ENCODE data around the gene DNAH1.

DNAH1 gene

GRCh38 chr3:52415800-52416199, 99.7 kb downstream of the DNAH1 start:
- no peaks in the 10 kb centered on the region for H3K9me2 ChIP-seq (replicated peaks; ENCODE audit: insufficient read depth, low read length)
- H3K4me3 ChIP-seq (ENCODE audit: insufficient read depth, low read length, poor library complexity, severe bottlenecking) = no peak overlapping the region
- no peaks in the 10 kb centered on the region for H3K9me3 ChIP-seq (ENCODE audit: insufficient read depth, low read length)
- no peak for TF ChIP-seq EZH2phosphoT487 (conservative IDR thresholded peaks at IDR 0.05; ENCODE audit: low read length)
- TF ChIP-seq, protein P1, sequence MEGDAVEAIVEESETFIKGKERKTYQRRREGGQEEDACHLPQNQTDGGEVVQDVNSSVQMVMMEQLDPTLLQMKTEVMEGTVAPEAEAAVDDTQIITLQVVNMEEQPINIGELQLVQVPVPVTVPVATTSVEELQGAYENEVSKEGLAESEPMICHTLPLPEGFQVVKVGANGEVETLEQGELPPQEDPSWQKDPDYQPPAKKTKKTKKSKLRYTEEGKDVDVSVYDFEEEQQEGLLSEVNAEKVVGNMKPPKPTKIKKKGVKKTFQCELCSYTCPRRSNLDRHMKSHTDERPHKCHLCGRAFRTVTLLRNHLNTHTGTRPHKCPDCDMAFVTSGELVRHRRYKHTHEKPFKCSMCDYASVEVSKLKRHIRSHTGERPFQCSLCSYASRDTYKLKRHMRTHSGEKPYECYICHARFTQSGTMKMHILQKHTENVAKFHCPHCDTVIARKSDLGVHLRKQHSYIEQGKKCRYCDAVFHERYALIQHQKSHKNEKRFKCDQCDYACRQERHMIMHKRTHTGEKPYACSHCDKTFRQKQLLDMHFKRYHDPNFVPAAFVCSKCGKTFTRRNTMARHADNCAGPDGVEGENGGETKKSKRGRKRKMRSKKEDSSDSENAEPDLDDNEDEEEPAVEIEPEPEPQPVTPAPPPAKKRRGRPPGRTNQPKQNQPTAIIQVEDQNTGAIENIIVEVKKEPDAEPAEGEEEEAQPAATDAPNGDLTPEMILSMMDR (IDR thresholded peaks at IDR 0.05; ENCODE audit: insufficient read depth, low read length, poor library complexity, severe bottlenecking) = no peak
- no peak overlapping the region for H2AFZ ChIP-seq (ENCODE audit: low read depth, low read length, severe bottlenecking)
- no peak overlapping the region for H3K27ac ChIP-seq (ENCODE audit: low read depth, low read length)
- H3K79me2 ChIP-seq (ENCODE audit: insufficient read depth, low read length) = no peaks in the 10 kb centered on the region
- H3K4me2 ChIP-seq (ENCODE audit: low read depth, low read length, poor library complexity, severe bottlenecking) = no peak overlapping the region
- 0 out of 2 replicates have a peak, but pooled peaks cover 14% of the 10 kb centered on the region for H3F3A ChIP-seq (ENCODE audit: insufficient read depth)
- no peaks in the 10 kb centered on the region for H4K20me1 ChIP-seq (ENCODE audit: low read depth, low read length)
- H3K9ac ChIP-seq (ENCODE audit: low read length) = no peak overlapping the region
- no peaks in the 10 kb centered on the region for H3K27me3 ChIP-seq (ENCODE audit: low read length)
- peaks cover 4% of the 10 kb centered on the region; the same call in 1 of the 2 replicates for H3K36me3 ChIP-seq (ENCODE audit: low read length)

- H3K79me2 ChIP-seq (ENCODE audit: insufficient read depth, low read length) = no peaks in the 10 kb centered on the region
- H3K9ac ChIP-seq (ENCODE audit: low read length) = no peak overlapping the region
- H3K27ac ChIP-seq (ENCODE audit: low read depth, low read length) = no peak overlapping the region
- H3K9me3 ChIP-seq (ENCODE audit: insufficient read depth, low read length) = no peaks in the 10 kb centered on the region
- no peak overlapping the region for H3K4me2 ChIP-seq (ENCODE audit: low read depth, low read length, poor library complexity, severe bottlenecking)
- no peaks in the 10 kb centered on the region for H3K27me3 ChIP-seq (ENCODE audit: low read length)
- no peaks in the 10 kb centered on the region for H3K9me2 ChIP-seq (replicated peaks; ENCODE audit: insufficient read depth, low read length)
- H3K4me3 ChIP-seq (ENCODE audit: insufficient read depth, low read length, poor library complexity, severe bottlenecking) = no peak overlapping the region
- H3F3A ChIP-seq (ENCODE audit: insufficient read depth) = peaks cover 5% of the 10 kb centered on the region; the same call in 1 of the 2 replicates
- H3K36me3 ChIP-seq (ENCODE audit: low read length) = peaks cover 4% of the 10 kb centered on the region; the same call in 1 of the 2 replicates
- H4K20me1 ChIP-seq (ENCODE audit: low read depth, low read length) = no peaks in the 10 kb centered on the region
- TF ChIP-seq EZH2phosphoT487 (conservative IDR thresholded peaks at IDR 0.05; ENCODE audit: low read length) = no peak
- TF ChIP-seq, protein P1 (IDR thresholded peaks at IDR 0.05; ENCODE audit: insufficient read depth, low read length, poor library complexity, severe bottlenecking) = no peak
- no peak overlapping the region for H2AFZ ChIP-seq (ENCODE audit: low read depth, low read length, severe bottlenecking)
Measured at GRCh38 chr3:52420388-52420787, 104.3 kb downstream of the DNAH1 start.

DNA sequence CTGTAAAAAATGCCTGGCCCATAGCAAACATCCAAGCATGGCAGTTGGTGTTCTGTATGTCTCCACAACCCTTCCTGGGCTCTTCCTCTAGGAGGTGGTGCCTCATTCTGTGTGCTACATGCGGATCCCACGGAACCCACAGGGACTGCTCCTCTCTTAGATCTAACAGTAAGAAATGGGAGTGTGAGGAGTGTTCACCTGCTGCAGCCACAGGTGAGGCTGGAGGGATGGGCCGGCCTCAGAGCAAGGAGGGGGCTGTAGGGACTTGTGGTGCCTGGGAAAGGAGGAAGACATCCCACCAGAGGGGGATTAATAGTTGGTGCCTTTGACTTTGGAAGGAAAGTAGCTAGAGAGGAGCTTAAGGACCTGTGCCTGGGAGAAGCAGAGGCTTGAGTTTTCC, 106.5 kb downstream of the DNAH1 start:
- H3K9me3 ChIP-seq (ENCODE audit: insufficient read depth, low read length) = no peaks in the 10 kb centered on the region
- H2AFZ ChIP-seq (ENCODE audit: low read depth, low read length, severe bottlenecking) = no peak overlapping the region
- TF ChIP-seq EZH2phosphoT487 (conservative IDR thresholded peaks at IDR 0.05; ENCODE audit: low read length) = no peak
- TF ChIP-seq, protein P1 (IDR thresholded peaks at IDR 0.05; ENCODE audit: insufficient read depth, low read length, poor library complexity, severe bottlenecking) = no peak

More for the DNA sequence above, 106.5 kb downstream of the DNAH1 start:
- Histone ChIP-seq H4K20me1 (ENCODE audit: low read depth, low read length) (no peaks in the 10 kb centered on the region), H3K9ac (ENCODE audit: low read length) (no peak overlapping the region), H3K4me2 (ENCODE audit: low read depth, low read length, poor library complexity, severe bottlenecking) (no peak overlapping the region), H3K27me3 (ENCODE audit: low read length) (no peaks in the 10 kb centered on the region), H3K9me2 (replicated peaks; ENCODE audit: insufficient read depth, low read length) (no peaks in the 10 kb centered on the region), H3K36me3 (ENCODE audit: low read length) (no peaks in the 10 kb centered on the region), H3F3A (ENCODE audit: insufficient read depth) (peaks cover 5% of the 10 kb centered on the region; the same call in 1 of the 2 replicates), H3K4me3 (ENCODE audit: insufficient read depth, low read length, poor library complexity, severe bottlenecking) (no peak overlapping the region), H3K79me2 (ENCODE audit: insufficient read depth, low read length) (no peaks in the 10 kb centered on the region), H3K27ac (ENCODE audit: low read depth, low read length) (no peak overlapping the region)

All from SU-DHL-6 (cell line).